HPDE6-E6E7 (cell line): ENCODE data around the gene SLC25A4.

Experiments used
- DNase-seq: peaks from one replicate; pipeline ENCODE4 v3.0.0; 2011; ENCODE audit warnings: missing footprints; ENCODE audit errors: extremely low spot score

Gene SLC25A4

DNA sequence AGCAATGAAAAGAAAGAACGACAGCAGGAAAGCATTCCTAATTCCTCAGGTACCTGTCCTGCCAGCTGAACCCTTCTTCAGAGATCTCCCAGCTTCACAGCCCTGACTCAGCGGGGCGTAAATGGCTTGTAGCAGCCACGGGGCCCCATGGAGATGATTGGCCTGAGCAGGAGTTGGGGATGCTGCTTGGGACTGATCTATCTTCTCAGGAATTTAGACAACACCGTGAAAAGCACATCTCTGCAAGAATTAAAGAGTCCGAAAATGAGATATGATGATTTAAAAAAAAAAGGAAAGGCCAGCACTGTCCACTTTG is 22.5 kb upstream of the SLC25A4 start:
- no peak for DNase-seq

DNA sequence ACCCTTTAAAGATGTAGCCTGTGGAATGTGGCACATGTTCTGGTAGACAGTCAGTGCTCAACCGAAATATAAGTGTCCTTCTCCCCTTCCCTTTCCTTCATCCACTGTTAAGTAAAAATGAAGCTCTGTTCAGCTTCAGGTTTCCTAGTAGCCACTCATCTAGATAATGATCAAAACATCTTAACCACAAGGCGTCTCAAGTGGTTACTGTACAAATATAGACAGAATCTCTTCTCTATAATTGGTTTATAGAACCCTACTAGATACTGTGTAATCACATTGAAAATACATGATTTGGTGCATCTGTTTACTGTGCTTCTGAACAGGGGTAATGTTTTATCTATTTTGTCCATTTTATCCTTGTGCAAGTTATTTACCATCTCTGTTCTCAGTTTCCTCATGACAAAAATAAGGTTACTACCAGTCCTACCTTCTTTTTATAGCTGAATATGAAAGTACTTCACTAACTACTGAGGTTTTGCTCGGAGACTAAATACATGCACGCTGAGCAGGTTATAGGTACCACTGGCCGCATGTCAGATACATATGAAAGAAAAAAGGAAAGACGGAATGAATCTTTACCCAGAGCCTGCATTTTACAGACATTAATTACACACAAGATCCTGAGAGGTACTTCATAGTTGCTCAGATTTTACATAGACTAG is 20.3 kb upstream of the SLC25A4 start:
- DNase-seq = no peak

DNA sequence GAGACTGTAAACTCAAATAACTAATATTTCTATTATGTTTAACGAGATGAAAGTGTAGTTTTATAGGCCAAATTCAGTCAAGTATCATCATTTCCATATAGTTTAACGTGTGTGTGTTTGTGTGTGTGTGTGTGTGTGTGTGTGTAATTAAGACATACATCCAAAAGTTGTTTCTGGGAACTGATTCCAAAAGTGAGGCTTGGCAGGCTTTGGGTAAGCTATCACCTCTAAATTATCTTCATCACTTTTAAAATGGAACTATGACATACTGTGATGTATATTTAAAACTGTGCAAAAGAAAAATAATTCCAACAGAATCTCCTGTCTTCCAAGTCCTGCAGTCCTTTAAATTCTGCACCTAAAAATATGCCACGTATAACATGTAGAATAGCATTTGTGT is 19.1 kb upstream of the SLC25A4 start:
- DNase-seq = no peak

- peak; percentile 17 for DNase-seq
These were observed 15.8 kb upstream of the SLC25A4 start for GRCh38 chr4:185127021-185127925.

- peak; percentile 21 for DNase-seq
These were observed 14.6 kb upstream of the SLC25A4 start for GRCh38 chr4:185128272-185129119.

GRCh38 chr4:185134307-185134869 is 8.7 kb upstream of the SLC25A4 start:
- DNase-seq = peak; percentile 14

DNA sequence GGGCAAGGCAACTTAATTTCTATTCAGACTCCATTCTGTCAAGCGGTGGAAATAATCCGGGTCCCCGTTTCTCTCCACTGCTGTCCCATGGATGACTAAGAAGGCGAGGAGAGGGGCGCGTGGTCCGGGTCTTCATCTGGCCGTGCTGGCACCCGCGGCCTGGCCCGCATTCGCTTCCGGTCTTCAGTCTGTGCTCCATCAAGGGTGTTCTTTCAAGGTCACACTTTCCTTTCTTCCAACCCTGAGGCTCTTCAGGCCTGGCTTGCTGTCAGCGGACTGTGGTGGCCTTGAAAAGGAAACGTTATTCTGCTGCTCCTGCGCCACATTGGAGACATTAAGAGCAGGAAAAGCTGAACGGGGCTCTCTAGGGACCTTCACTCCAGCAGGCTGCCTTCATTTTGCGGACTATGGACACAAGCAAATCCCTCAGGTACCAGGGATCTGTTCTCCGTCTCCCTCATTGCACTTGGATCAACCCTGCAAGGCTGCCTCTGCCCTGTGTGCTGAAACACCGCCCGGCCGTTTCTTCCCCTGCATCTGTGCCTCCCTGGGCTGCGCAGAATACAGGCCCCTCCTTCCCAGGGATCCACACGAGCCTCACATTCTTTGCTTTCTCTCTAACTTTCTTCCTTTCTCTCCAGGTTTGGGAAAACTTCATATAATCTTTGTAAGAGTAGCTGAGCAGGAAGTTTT is 5.7 kb upstream of the SLC25A4 start:
- no peak for DNase-seq

DNA sequence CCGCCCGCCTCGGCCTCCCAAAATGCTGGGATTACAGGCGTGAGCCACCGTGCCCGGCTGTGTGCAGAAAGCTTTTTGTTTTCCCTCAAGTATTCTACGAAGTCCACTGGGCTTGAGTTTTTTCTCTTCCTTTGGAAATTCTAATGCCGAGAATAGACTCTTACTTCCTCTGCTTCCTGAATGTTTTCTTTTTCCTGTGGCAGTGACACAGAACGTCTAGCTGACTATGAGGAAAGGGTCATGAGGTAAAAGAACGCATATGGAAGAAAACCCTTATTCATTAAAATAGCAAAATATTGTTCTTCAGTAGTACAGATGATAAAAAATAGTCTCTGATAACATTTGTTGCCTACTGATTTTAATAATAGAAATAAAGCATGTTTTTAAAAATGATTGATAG is 4.9 kb upstream of the SLC25A4 start:
- no peak for DNase-seq

GRCh38 chr4:185139736-185140135 is 3.3 kb upstream of the SLC25A4 start:
- DNase-seq = no peak

GRCh38 chr4:185141777-185142176 is 1.3 kb upstream of the SLC25A4 start:
- DNase-seq = no peak

- peak; percentile 28 for DNase-seq
These were observed 528 bp upstream of the SLC25A4 start for GRCh38 chr4:185142564-185142911.

DNA sequence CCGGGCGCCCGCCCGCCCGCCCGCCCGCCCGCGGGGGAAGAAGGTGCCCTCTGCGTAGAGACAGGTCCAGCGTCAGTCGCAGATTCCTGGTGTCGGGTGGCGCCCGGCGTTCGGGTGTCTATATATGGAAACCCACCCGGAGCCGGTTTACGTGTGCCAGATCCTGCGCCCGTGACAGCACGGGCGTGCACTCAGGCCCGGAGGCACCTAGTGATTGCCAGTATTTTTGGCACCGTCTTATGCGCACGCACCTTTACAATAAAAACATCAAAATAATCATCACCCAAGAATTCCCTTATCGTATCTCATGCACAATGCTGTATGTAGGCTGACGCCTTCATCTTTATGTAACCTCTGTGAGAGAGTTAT is 519 bp downstream of the SLC25A4 start:
- DNase-seq = peak; percentile 16

- no peak for DNase-seq
These were observed 1.7 kb downstream of the SLC25A4 start for GRCh38 chr4:185144601-185145240.

DNA sequence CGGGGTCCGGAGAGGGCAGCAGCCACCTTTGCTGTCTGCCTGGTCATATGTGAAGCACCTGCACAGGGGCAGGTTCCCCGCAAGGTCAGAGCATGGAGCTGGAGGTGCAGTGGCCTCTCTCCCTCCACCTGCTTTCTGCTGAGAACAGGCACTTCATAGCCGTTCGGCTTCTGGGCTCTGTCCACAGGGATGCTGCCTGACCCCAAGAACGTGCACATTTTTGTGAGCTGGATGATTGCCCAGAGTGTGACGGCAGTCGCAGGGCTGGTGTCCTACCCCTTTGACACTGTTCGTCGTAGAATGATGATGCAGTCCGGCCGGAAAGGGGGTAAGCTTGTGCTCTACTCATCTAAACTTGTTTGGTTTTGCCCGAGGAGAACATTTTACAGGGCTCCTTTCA is 2.5 kb downstream of the SLC25A4 start:
- DNase-seq = no peak

- DNase-seq = no peak
These were observed 6.3 kb downstream of the SLC25A4 start for GRCh38 chr4:185149392-185149791.

DNA sequence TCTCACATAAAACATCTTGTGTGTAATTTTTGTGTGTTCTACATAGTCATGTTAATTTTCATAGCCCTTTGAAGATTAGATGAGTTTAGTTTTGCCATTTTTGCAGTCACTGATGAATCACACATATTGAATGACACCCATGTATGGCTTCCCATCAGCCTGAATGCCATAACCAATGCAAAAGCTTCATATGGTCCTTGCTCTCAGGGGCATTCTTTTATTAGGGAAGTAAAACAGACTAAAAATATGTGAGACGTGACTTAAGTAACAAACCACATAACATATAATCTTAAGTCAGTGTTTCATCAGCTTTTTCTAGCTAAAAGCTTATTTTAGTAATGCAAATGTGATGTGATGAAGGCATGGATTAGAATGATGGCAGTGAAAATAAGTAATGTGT is 8.2 kb downstream of the SLC25A4 start:
- no peak for DNase-seq

DNA sequence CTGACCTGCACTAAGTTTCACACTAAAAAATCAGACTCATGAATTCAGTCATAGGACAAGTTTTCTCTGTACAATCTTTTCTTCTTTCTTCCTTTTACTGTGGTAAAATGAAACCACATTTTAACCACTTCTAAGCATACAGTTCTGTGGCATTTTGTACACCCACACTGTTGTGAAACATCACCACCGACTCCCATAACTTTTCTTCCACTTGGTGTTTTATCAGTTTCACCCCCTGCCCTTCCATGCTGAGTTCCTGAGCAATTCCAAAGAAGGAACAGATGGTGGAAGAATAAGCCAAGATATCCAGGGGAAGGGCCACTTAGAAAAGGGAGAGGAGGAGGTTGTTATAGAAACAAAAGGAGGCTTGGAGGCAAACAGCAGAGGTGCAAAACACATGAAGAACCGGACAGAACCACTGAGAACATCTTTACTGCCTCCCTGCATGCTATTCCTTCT is 22.6 kb downstream of the SLC25A4 start:
- no peak for DNase-seq

DNA sequence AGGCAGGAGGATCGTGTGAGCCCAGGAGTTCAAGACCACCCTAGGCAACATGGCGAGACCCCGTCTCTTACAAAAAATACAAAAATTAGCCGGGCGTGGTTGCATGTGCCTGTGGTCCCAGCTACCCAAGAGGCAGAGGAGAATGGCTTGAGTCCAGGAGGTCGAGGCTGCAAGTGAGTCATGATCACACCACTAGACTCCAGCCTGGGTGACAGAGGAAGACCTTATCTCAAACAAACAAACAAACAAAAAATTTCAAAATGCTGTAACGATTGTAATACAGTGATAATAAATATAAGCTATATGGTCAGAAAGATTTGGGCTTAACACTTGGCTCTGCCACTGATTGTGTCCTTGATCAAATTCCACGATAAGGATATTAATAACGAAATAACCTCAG is 24.2 kb downstream of the SLC25A4 start:
- no peak for DNase-seq

DNA sequence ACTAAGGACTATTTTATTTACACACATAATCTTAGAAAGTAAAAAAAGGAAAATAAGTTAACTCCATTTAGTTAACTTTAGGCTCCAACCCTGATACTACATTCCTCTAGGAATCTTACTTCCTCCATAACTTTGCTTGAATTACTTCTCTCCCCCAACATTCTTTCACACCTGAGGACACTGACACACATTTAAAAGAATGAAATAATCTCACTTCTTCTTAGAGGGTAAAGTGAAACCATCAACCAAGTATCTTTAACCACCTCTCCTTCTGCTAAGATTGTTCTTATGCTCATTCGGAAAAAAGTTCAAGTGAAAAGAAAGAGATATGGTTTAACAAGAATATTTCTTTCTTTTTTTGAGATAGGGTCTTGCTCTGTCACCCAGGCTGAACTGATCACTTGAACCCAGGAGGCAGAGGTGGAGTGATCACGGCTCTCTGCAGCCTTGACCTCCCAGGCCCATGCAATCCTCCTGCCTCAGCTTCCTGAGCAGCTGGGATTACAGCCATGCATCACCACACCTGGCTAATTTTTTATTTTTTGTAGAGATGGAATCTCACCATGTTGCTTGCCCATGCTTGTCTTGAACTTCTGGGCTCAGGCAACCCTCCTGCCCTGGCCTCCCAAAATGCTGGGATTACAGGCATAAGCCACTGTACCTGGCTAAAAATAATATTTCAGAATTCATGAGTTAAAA is 28.5 kb downstream of the SLC25A4 start:
- DNase-seq = no peak

GRCh38 chr4:185179488-185179887 is 36.4 kb downstream of the SLC25A4 start:
- no peak for DNase-seq
